BJ (cell line): ENCODE data around the gene ATRAID. TPM values are rescaled to one million over a fixed set of nuclear protein-coding genes. Genes with fewer than 3 reads are reported as not detected.
A peak's percentile ranks its signal among the peaks of the same experiment; 100 is the strongest.

Source experiments
- CTCF ChIA-PET: fragments of 350-600 bp; formaldehyde crosslinking; extraction: SDS; loops from one replicate; lab custom pipeline; 2021; ENCODE audit warnings: antibody characterized with exemption, inconsistent platforms; lab: Yijun Ruan, JAX
- POLR2A ChIA-PET: fragments of 300-600 bp; sonication (Branson Sonifier 250); formaldehyde crosslinking; extraction: SDS; loops from one replicate; lab custom pipeline; 2021; ENCODE audit warnings: antibody characterized with exemption; lab: Charles Lee
- DNase-seq: peaks from one replicate; pipeline ENCODE4 v3.0.0-alpha.2; 2011; ENCODE audit warnings: low read depth
- H3K27me3 ChIP-seq: 2 replicates; pipeline ENCODE4 v1.6.0; 2011; ENCODE audit warnings: low read length; ENCODE audit not compliant: control insufficient read depth, insufficient read depth
- H3K36me3 ChIP-seq: 2 replicates; pipeline ENCODE4 v1.5.1; 2011; ENCODE audit warnings: low read length; ENCODE audit not compliant: control insufficient read depth, insufficient read depth
- H3K4me3 ChIP-seq: 2 replicates; pipeline ENCODE4 v1.5.1; 2011; ENCODE audit warnings: low read depth, mild to moderate bottlenecking, control low read depth, low read length
- polyA minus RNA-seq: library from RNA; depleted of rRNA, polyadenylated mRNA; stranded (reverse); fragments of >200 nt; gene quantifications from 2 replicates; pipeline ENCODE4 v1.2.3, GENCODE V29; 2011; rRNA and poly(A)+ RNA removed
- polyA plus RNA-seq: library from polyadenylated mRNA; depleted of rRNA; stranded (reverse); fragments of >200 nt; gene quantifications from 2 replicates; pipeline ENCODE4 v1.2.3, GENCODE V29; 2011; rRNA removed
- TF ChIP-seq, protein P1 (sequence below): IDR thresholded peaks from 2 replicates; pipeline ENCODE4 v1.5.1; 2011; ENCODE audit warnings: low read depth, mild to moderate bottlenecking, control low read depth, inconsistent platforms, low read length, moderate library complexity; ENCODE audit not compliant: insufficient read depth

ATRAID gene, protein sequence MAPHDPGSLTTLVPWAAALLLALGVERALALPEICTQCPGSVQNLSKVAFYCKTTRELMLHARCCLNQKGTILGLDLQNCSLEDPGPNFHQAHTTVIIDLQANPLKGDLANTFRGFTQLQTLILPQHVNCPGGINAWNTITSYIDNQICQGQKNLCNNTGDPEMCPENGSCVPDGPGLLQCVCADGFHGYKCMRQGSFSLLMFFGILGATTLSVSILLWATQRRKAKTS
- polyA plus RNA-seq, result 217 and 268 TPM in 2 replicates
- 42.4 and 67.1 TPM in 2 replicates for polyA minus RNA-seq

DNA sequence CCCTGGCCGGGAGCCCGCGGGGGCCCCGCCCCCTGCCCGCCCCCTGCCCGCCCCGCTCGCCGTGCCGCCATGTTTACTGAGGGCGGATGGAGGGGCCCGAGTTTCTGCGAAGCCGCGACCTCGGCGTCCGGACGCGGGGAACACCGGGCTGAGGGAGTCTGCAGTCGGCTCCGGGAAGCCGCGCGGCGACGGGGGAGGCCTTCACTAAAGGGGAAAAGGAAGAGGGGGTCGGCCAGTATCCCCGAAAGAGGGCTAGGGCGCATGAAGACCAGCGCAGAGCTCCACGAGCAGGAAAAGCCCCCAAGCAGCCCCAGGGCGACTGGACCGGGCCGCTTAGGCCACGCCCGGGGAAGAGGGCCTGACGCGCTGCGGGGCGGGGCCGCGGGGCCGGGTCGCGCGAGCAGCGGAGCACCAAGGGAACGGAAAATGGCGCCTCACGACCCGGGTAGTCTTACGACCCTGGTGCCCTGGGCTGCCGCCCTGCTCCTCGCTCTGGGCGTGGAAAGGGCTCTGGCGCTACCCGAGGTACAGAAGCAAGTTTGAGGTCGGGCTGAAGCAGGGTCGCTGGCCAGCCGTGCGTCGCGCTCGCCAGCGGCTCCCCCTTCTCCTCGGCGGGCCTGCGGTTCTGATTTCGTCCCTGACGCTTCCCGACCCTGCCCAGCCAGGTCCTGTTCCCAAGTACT lies at the start of gene ATRAID, which contains the start of gene SLC5A6:
Gene ATRAID (plus strand): TSS at position 99 of the 683 bp plus-strand sequence. CDS start 328 bp downstream, at position 427.
Gene SLC5A6 (minus strand): TSS at position 326 of the 683 bp plus-strand sequence. CDS start 4,618 bp downstream, outside the sequence.
- CTCF ChIA-PET, result no interaction called here
- Histone ChIP-seq H3K36me3 (peaks cover 7% of the 10 kb centered on the region), H3K27me3 (no peaks in the 10 kb centered on the region), H3K4me3 (peak within 1 kb of the TSS; percentile 87)
- no peak for DNase-seq
- TF ChIP-seq, protein P1, sequence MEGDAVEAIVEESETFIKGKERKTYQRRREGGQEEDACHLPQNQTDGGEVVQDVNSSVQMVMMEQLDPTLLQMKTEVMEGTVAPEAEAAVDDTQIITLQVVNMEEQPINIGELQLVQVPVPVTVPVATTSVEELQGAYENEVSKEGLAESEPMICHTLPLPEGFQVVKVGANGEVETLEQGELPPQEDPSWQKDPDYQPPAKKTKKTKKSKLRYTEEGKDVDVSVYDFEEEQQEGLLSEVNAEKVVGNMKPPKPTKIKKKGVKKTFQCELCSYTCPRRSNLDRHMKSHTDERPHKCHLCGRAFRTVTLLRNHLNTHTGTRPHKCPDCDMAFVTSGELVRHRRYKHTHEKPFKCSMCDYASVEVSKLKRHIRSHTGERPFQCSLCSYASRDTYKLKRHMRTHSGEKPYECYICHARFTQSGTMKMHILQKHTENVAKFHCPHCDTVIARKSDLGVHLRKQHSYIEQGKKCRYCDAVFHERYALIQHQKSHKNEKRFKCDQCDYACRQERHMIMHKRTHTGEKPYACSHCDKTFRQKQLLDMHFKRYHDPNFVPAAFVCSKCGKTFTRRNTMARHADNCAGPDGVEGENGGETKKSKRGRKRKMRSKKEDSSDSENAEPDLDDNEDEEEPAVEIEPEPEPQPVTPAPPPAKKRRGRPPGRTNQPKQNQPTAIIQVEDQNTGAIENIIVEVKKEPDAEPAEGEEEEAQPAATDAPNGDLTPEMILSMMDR, result no peak
- POLR2A ChIA-PET, result interaction anchor here (0.6 to 0.7 kb wide), 3 partner anchors 18 to 1594 kb away, joined by 3 read pairs; partner anchors contain the start of gene PREB

DNA sequence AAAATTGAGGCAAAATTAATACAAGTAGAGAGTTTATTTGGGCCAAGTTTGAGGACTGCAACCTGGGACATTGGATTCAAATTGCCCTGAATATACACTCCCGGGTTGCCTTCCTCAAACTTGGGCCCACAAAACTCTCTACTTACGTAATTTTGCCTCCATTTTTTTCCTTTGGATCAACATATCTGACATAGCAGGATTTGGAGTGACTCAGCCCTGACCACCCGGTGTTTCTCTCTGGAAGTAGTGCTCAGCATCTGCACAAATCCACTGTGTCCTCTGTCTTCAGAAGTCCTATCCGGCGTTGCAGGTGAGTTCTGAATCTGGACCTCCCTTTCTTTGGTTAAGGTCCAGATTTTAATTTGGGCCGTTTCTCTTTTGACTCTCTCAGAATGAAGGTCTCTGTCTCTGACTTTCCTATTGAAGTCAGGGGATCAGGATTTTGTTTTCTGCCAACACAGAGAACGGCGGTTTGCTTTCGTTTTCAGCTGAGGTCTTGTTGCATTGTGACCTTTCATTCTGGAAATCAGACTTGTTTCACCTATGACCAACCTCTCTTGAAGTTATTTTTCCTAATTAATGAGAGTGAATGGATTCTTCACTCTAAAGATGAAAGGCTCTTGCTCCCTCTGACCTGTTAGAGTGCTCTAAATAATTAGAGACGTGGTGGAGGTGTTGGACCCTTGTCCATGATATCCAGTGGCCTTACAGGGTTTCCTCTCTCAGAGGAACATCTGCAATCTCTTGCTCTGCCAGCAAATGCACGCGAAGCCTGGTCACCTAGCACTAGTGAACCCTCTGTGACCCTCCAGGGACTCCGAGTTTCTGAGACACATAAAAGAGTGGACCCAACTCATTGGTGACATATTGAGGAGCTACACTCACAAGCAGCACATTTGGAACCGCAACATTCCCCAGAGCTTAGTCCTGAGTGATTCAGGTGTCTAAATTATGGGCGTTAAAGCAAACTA lies 49.4 kb upstream of the ATRAID start:
- no peak for DNase-seq
- peaks cover 7% of the 10 kb centered on the region; the same call in 1 of the 2 replicates for H3K27me3 ChIP-seq
- POLR2A ChIA-PET, result no interaction called here
- CTCF ChIA-PET, result no interaction called here
- H3K36me3 ChIP-seq, result no peaks in the 10 kb centered on the region
- TF ChIP-seq, protein P1, result no peak
- H3K4me3 ChIP-seq, result no peak overlapping the region

DNA sequence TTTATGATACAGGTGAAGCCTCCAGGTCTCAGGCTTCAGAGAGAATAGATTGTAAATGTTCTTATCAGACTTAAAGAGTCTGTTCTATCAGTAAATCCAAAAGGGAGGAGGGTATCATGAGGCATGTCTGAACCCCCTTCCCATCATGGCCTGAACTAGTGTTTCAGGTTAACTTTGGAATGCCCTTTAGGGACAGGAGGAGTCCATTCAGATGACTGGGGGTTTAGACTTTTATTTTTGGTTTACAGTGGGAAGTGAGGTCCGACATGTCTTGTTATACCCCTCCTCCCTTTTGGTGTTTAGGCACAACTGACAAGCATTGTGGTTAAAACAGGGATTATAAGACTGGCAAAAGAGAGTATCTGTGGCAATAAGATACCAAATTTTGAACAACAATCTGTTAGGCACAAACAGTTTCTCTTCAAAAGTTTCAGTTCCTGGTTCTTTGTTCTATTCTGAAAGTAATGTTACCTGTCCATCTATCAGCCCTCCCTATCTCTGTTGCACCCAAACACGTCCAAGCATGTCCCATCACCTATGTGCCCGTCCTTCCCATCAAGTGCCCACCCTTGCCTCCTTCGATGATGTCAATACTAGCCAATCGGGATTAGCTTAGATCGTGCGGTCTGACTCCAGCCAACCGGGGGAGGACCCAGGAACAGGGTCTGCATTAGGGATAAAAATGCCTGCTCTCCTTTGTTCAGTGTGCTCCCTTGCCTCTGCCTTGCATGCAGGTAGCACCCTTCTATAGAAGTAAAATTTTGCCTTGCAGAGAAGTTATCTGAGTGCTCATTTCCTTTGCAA lies 46.7 kb upstream of the ATRAID start:
- TF ChIP-seq, protein P1, result no peak
- H3K27me3 ChIP-seq, result peaks cover 3% of the 10 kb centered on the region
- H3K36me3 ChIP-seq, result no peaks in the 10 kb centered on the region
- POLR2A ChIA-PET, result no interaction called here
- no peak overlapping the region for H3K4me3 ChIP-seq
- no peak for DNase-seq
- CTCF ChIA-PET, result interaction anchor here (0.5 to 1.8 kb wide), 2 partner anchors 64 to 149 kb away, joined by 4 read pairs; no protein-coding TSS in a partner anchor

DNA sequence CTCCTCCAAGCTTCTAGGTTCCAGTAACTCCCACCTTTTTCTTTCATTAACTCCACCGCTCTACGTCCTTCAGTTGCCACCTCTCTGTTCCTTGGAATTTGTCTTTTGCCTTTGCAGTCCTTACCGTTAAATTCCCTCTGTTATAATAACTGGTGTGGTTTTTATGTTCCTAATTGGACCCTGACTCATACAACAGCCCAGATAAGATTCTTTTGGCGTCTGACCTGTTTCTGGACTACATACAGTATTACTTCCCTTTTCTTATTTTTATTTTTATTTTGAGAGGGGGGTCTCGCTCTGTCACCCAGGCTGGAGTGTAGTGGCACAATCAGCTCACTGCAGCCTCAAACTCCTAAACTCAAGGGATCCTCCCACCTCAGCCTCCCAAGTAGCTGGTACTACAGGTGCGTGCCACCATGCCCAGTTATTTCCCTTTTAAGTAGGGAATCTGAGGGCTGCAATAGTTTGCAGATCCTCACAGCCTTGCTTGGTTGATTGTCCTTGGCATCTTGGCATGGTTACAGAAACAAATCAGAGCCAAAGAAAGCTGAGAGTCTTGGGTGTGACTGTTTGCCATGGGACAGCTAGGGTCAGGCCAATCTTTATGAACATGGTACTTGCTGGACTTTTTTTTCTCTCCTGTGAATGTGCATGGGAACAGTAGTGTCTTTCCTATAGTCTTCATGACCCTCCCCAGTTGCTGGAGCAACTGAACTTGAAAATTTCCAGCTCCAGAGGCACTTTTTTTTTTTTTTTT lies 41.1 kb upstream of the ATRAID start:
- H3K36me3 ChIP-seq, result no peaks in the 10 kb centered on the region
- peaks cover 24% of the 10 kb centered on the region for H3K27me3 ChIP-seq
- ChIA-PET CTCF (interaction anchor here (0.6 to 3.5 kb wide), 23 partner anchors 8 to 209 kb away, joined by 3 to 24 read pairs (median 5); partner anchors contain the start of genes ABHD1, PREB, PRR30 and TRIM54), POLR2A (interaction anchor here (0.6 kb wide), 1 partner anchor 75 kb away, joined by 3 read pairs; no protein-coding TSS in a partner anchor)
- H3K4me3 ChIP-seq, result no peak overlapping the region
- TF ChIP-seq, protein P1, result no peak
- DNase-seq, result no peak
